AG04450 (cell line): ENCODE results near the gene TULP4. TPM values are rescaled to one million over a fixed set of nuclear protein-coding genes. Genes with fewer than 3 reads are reported as not detected.
"Not testable (repeated sequence)": the region's sequence is repeated elsewhere in the genome, so short reads cannot be mapped to it uniquely, and the experiment has no call there.

Source experiments
- CTCF ChIA-PET: fragments of 300-600, 350-600 bp; formaldehyde crosslinking; extraction: SDS; loops from one replicate; lab custom pipeline; 2022; ENCODE audit warnings: antibody characterized with exemption, inconsistent platforms; lab: Charles Lee
- POLR2A ChIA-PET: fragments of 350-600 bp; formaldehyde crosslinking; extraction: SDS; loops from one replicate; lab custom pipeline; 2021; ENCODE audit warnings: antibody characterized with exemption, inconsistent platforms; lab: Yijun Ruan, JAX
- DNase-seq: peaks from one replicate; pipeline ENCODE4 v3.0.0-alpha.2; 2011; ENCODE audit warnings: low read depth, low spot score
- H3K27ac ChIP-seq: one replicate; pipeline ENCODE4 v1.5.1; 2012; ENCODE audit warnings: low read depth, low read length, control low read depth
- H3K27me3 ChIP-seq: one replicate; pipeline ENCODE4 v1.6.0; 2012; ENCODE audit warnings: low read length; ENCODE audit not compliant: control insufficient read depth, insufficient read depth
- H3K4me3 ChIP-seq: 2 replicates; pipeline ENCODE4 v1.5.1; 2011; ENCODE audit warnings: mild to moderate bottlenecking, low read depth, low read length, control low read depth
- H3K9me3 ChIP-seq: 2 replicates; pipeline ENCODE4 v1.5.1; 2012; ENCODE audit warnings: low read length; ENCODE audit not compliant: control insufficient read depth, insufficient read depth
- CTCF ChIP-seq: IDR thresholded peaks from 2 replicates; pipeline ENCODE4 v1.5.1; 2011; ENCODE audit warnings: low read depth, low read length, control low read depth, inconsistent platforms
- polyA plus RNA-seq: library from polyadenylated mRNA; depleted of rRNA; stranded (reverse); fragments of >200 nt; gene quantifications from 2 replicates; pipeline ENCODE4 v1.2.3, GENCODE V29; 2011

Gene TULP4
- polyA plus RNA-seq, 1 experiment: 15.9 TPM

GRCh38 chr6:158290659-158291058 is 21.6 kb upstream of the TULP4 start:
- peaks cover 1% of the 10 kb centered on the region; the same call in 1 of the 2 replicates for H3K9me3 ChIP-seq
- POLR2A ChIA-PET: no interaction called here
- DNase-seq: no peak
- no peak overlapping the region for H3K4me3 ChIP-seq
- H3K27me3 ChIP-seq: no peaks in the 10 kb centered on the region
- H3K27ac ChIP-seq: no peak overlapping the region
- CTCF ChIA-PET: interaction anchor here (2.3 kb wide), 1 partner anchor 70 kb away, joined by 9 read pairs; no protein-coding TSS in a partner anchor
- no peak for TF ChIP-seq CTCF

GRCh38 chr6:158292016-158292415 is 20.2 kb upstream of the TULP4 start:
- Histone ChIP-seq H3K4me3 (no peak overlapping the region), H3K9me3 (peaks cover 10% of the 10 kb centered on the region), H3K27ac (no peak overlapping the region), H3K27me3 (no peaks in the 10 kb centered on the region)
- ChIA-PET CTCF (interaction anchor here (0.7 to 2.3 kb wide), 2 partner anchors 29 to 71 kb away, joined by 4 to 9 read pairs; no protein-coding TSS in a partner anchor), POLR2A (no interaction called here)
- TF ChIP-seq CTCF: no peak
- DNase-seq: no peak

GRCh38 chr6:158293122-158293521 is 19.1 kb upstream of the TULP4 start:
- POLR2A ChIA-PET: no interaction called here
- no peak for TF ChIP-seq CTCF

GRCh38 chr6:158295976-158296853 is 16.1 kb upstream of the TULP4 start:
- H3K27me3 ChIP-seq, DNase-seq, POLR2A ChIA-PET, CTCF ChIA-PET, H3K4me3 ChIP-seq, H3K27ac ChIP-seq: not testable (repeated sequence)
- peaks cover 15% of the 10 kb centered on the region for H3K9me3 ChIP-seq

More at GRCh38 chr6:158293122-158293521, 19.1 kb upstream of the TULP4 start:
- Histone ChIP-seq H3K4me3 (no peak overlapping the region), H3K27ac (no peak overlapping the region), H3K9me3 (peaks cover 15% of the 10 kb centered on the region), H3K27me3 (no peaks in the 10 kb centered on the region)
- CTCF ChIA-PET: no interaction called here
- DNase-seq: no peak

GRCh38 chr6:158296854-158297324 is 15.4 kb upstream of the TULP4 start:
- CTCF ChIA-PET, H3K27me3 ChIP-seq, POLR2A ChIA-PET, H3K4me3 ChIP-seq, DNase-seq, H3K27ac ChIP-seq: not testable (repeated sequence)
- H3K9me3 ChIP-seq: peaks cover 15% of the 10 kb centered on the region

- DNase-seq, H3K27ac ChIP-seq, POLR2A ChIA-PET, CTCF ChIA-PET, H3K4me3 ChIP-seq, H3K27me3 ChIP-seq: not testable (repeated sequence)
- H3K9me3 ChIP-seq: peaks cover 15% of the 10 kb centered on the region
Observed at GRCh38 chr6:158297657-158298056, 14.6 kb upstream of the TULP4 start.

GRCh38 chr6:158300306-158301143 is 11.7 kb upstream of the TULP4 start:
- POLR2A ChIA-PET, DNase-seq, CTCF ChIA-PET, H3K27me3 ChIP-seq, H3K4me3 ChIP-seq: not testable (repeated sequence)
- H3K9me3 ChIP-seq: peaks cover 15% of the 10 kb centered on the region
- H3K27ac ChIP-seq: peak overlapping the region; percentile 11

GRCh38 chr6:158301561-158301960 is 10.7 kb upstream of the TULP4 start:
- H3K4me3 ChIP-seq, H3K9me3 ChIP-seq, H3K27me3 ChIP-seq, H3K27ac ChIP-seq, DNase-seq, CTCF ChIA-PET, POLR2A ChIA-PET: not testable (repeated sequence)
